ENCODE data around the gene ACYP2.

Gene ACYP2

DNA sequence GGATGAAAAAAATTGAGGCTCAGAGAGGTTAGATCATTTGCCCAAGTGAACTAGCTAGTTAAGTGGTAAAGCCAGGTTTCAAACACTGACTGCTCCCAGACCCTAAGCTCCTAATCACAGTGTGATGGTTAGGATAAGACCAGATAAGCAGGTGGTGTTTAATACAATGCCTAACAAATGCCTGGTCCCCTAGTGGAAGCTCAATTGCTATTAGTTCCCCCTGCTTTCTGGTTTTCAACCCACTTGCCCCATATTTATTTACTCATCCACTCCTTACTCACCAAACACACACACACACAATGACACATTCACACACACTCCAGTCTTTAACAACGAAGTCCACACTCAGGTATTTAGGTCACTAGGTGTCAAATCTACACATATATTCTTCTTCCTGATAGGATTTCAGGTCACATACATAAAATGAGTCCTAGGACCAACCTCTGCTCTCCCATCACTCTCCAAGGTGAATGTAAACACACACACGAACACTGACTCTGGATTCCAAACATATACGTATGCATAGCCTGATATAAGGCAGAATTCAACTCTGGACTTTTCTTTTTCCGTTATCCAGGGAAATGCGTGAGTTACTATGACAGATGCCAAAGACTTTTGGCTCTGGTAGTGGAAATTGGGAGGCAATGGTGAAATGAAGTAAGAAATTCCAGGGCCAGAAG is 214.2 kb downstream of the ACYP2 start:
- DNase-seq (ENCODE audit: low spot score) = peak; percentile 47

GRCh38 chr2:54330162-54330925 is 214.9 kb downstream of the ACYP2 start:
- DNase-seq (ENCODE audit: low spot score) = peak; percentile 97

- DNase-seq (ENCODE audit: low spot score) = no peak
Measured at GRCh38 chr2:54330926-54331835, 215.8 kb downstream of the ACYP2 start.

- DNase-seq (ENCODE audit: low spot score) = no peak
Measured at GRCh38 chr2:54332386-54332785, 217.0 kb downstream of the ACYP2 start.

GRCh38 chr2:54336136-54336976 is 220.9 kb downstream of the ACYP2 start:
- DNase-seq (ENCODE audit: low spot score) = peak; percentile 57

DNA sequence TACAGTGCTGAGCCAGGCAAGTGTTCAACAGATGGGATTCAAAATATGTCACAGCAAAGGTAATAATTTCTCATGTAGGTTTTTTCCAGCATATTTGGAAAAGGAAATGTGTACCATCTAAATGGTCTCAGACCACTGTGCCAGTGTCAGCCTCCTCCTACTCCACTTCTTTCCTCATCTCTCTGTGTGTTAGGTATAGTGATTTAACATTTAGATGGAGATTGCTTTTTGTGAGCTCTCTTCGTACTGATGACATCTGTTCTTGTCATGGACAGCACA is 221.5 kb downstream of the ACYP2 start:
- DNase-seq (ENCODE audit: low spot score) = no peak

DNA sequence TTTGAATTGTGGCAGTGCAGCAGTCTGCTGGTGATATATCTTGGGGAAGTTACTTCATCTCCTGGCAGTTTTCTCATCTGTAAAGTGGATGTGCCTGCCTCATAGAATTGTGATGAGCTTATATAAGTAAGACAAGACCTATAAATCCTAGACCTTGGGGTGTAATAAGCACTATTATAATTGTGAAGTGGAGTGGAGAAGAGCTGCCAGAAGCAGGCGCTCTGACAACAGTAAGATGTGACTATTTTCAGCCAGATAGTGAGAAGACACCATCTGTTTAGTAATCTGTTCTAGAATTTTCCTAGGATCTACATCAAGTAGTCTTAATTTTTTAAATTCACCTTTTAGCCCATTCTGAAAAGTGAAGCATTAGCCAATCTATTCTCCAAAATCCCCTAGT is 226.2 kb downstream of the ACYP2 start:
- no peak for DNase-seq (ENCODE audit: low spot score)

DNA sequence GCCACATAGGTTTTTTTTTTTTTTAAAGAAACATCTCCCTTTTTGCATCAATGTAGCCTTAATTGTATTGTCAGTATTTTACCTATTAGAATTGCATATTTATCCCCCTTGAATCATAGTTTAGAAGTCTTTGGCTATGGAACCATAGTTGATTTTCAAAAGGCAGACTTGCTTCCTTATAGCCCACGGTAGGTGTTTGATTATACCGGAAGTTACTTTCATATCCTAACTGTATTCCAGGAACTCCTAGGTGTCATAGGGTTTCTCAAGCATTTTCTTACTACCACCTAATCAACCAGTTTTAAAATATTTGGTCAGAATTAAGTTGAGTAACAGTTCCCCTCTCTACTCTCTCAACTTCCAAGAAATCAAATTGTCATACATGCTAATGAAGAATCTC is 227.2 kb downstream of the ACYP2 start:
- no peak for DNase-seq (ENCODE audit: low spot score)

GRCh38 chr2:54347622-54348021 is 232.2 kb downstream of the ACYP2 start:
- no peak for DNase-seq (ENCODE audit: low spot score)

GRCh38 chr2:54348646-54349045 is 233.2 kb downstream of the ACYP2 start:
- no peak for DNase-seq (ENCODE audit: low spot score)

- no peak for DNase-seq (ENCODE audit: low spot score)
Measured at GRCh38 chr2:54350426-54350825, 235.0 kb downstream of the ACYP2 start.

DNA sequence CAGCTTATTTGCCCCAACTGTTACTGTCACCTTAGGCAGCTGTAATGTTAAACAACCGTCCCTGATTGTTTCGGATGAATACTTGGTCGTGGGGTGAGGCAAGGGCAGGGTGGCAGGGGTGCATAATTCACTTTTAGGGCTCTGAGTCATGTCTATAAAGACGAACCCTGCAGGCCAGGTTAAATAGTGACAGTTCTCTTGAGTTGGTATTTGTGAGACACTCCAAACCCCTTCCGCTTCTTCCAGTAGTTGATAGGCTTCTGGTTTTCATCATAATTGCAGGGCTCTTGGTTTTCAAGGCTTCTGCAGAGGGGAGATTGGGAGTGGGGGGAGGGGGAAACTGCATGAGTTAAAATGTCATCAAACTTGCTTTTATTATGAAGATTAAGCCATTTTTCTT is 237.8 kb downstream of the ACYP2 start:
- DNase-seq (ENCODE audit: low spot score) = no peak

All from hepatic stellate cell (primary cell).